OCI-LY1 (cell line): ENCODE results near the gene LSAMP.

Source experiments
- H2AFZ ChIP-seq: fragments of 200-600 bp; sonication (generic), shearing (Covaris generic); 2 replicates; pipeline ENCODE4 v1.6.0; 2014; ENCODE audit warnings: antibody characterized with exemption, mild to moderate bottlenecking, low read length
- H3F3A ChIP-seq: fragments of 200-600 bp; sonication (generic), shearing (Covaris generic); 2 replicates; pipeline ENCODE4 v1.6.0; 2014; ENCODE audit warnings: mild to moderate bottlenecking, antibody characterized with exemption, low read length, moderate library complexity; ENCODE audit not compliant: insufficient read depth
- H3K27ac ChIP-seq: fragments of 200-600 bp; sonication (generic); 2 replicates; pipeline ENCODE4 v1.5.1; 2014; ENCODE audit warnings: low read length, mixed run types, mild to moderate bottlenecking, low read depth; ENCODE audit not compliant: poor library complexity, severe bottlenecking
- H3K27me3 ChIP-seq: fragments of 200-600 bp; sonication (generic); 2 replicates; pipeline ENCODE4 v1.6.0; 2014; ENCODE audit warnings: antibody characterized with exemption, mild to moderate bottlenecking, low read length, moderate library complexity; ENCODE audit not compliant: insufficient read depth
- H3K36me3 ChIP-seq: fragments of 200-600 bp; sonication (generic); 2 replicates; pipeline ENCODE4 v1.6.1; 2014; ENCODE audit warnings: mild to moderate bottlenecking, antibody characterized with exemption, low read length, moderate library complexity, mixed read lengths; ENCODE audit not compliant: insufficient read depth
- H3K4me1 ChIP-seq: fragments of 200-600 bp; sonication (generic); 2 replicates; pipeline ENCODE4 v1.5.1; 2014; ENCODE audit warnings: mild to moderate bottlenecking, low read length, moderate library complexity; ENCODE audit not compliant: insufficient read depth, severe bottlenecking
- H3K4me2 ChIP-seq: fragments of 200-600 bp; sonication (generic), shearing (Covaris generic); 2 replicates; pipeline ENCODE4 v1.6.1; 2014; ENCODE audit warnings: low read length
- H3K4me3 ChIP-seq: fragments of 200-600 bp; sonication (generic); 2 replicates; pipeline ENCODE4 v1.5.1; 2014; ENCODE audit warnings: low read length, low read depth, mild to moderate bottlenecking, mixed read lengths; ENCODE audit not compliant: poor library complexity, severe bottlenecking
- H3K79me2 ChIP-seq: fragments of 200-600 bp; shearing (Covaris generic); 2 replicates; pipeline ENCODE4 v1.6.1; 2016; ENCODE audit warnings: mixed run types, low read length, mixed read lengths; ENCODE audit not compliant: insufficient read depth
- H3K9ac ChIP-seq: fragments of 200-600 bp; sonication (generic), shearing (Covaris generic); 2 replicates; pipeline ENCODE4 v1.6.1; 2014; ENCODE audit warnings: mild to moderate bottlenecking, low read length, mixed read lengths
- H3K9me2 ChIP-seq: fragments of 200-600 bp; sonication (generic), shearing (Covaris generic); 2 replicates; pipeline ENCODE4 v1.6.1; 2014; ENCODE audit warnings: low read depth, mild to moderate bottlenecking, low read length, mixed read lengths
- H3K9me3 ChIP-seq: fragments of 200-600 bp; shearing (Covaris generic); 2 replicates; pipeline ENCODE4 v1.6.1; 2014; ENCODE audit warnings: low read length, mixed read lengths
- H4K20me1 ChIP-seq: fragments of 200-600 bp; sonication (generic), shearing (Covaris generic); 2 replicates; pipeline ENCODE4 v1.6.0; 2016; ENCODE audit warnings: mild to moderate bottlenecking, low read length; ENCODE audit not compliant: insufficient read depth
- EZH2 ChIP-seq: fragments of 200-600 bp; sonication (generic), shearing (Covaris generic); IDR thresholded peaks from 2 replicates; pipeline ENCODE4 v1.8.0; 2017; ENCODE audit warnings: borderline replicate concordance, mixed run types, mild to moderate bottlenecking, antibody characterized with exemption, low read length, moderate library complexity, mixed read lengths
- TF ChIP-seq, protein P1 (sequence below): fragments of 200-600 bp; sonication (generic), shearing (Covaris generic); IDR thresholded peaks from 2 replicates; pipeline ENCODE4 v1.5.1; 2017; ENCODE audit warnings: mild to moderate bottlenecking, antibody characterized with exemption, low read length, moderate library complexity, mixed read lengths

LSAMP gene

DNA sequence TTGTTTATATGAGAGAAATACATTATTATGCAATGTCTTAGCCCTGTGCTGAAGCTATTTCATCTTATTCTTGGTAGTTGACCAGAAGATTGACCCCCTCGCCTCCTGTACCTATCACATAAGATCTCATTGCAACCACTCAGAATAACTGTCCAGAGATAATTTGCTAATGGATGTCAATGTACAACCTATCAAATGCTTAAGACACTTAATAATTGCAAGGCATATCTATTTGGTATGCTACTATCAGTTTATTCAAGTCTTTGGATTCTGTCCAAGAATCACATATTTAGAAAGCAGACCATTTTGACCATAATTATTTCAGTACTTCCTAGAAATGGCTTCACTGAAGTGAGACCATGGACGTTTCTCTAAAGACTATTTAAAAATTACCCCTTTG is 580.4 kb downstream of the LSAMP start:
- H3K4me2 ChIP-seq, result no peak overlapping the region
- no peaks in the 10 kb centered on the region for H3K27me3 ChIP-seq
- TF ChIP-seq, protein P1, sequence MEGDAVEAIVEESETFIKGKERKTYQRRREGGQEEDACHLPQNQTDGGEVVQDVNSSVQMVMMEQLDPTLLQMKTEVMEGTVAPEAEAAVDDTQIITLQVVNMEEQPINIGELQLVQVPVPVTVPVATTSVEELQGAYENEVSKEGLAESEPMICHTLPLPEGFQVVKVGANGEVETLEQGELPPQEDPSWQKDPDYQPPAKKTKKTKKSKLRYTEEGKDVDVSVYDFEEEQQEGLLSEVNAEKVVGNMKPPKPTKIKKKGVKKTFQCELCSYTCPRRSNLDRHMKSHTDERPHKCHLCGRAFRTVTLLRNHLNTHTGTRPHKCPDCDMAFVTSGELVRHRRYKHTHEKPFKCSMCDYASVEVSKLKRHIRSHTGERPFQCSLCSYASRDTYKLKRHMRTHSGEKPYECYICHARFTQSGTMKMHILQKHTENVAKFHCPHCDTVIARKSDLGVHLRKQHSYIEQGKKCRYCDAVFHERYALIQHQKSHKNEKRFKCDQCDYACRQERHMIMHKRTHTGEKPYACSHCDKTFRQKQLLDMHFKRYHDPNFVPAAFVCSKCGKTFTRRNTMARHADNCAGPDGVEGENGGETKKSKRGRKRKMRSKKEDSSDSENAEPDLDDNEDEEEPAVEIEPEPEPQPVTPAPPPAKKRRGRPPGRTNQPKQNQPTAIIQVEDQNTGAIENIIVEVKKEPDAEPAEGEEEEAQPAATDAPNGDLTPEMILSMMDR, result no peak
- TF ChIP-seq EZH2, result no peak
- no peaks in the 10 kb centered on the region for H3K36me3 ChIP-seq
- H3K9me2 ChIP-seq, result no peaks in the 10 kb centered on the region
- no peak overlapping the region for H2AFZ ChIP-seq
- H3K79me2 ChIP-seq, result no peaks in the 10 kb centered on the region
- no peak overlapping the region for H3K4me3 ChIP-seq
- H3K9me3 ChIP-seq, result no peaks in the 10 kb centered on the region
- no peak overlapping the region for H3K9ac ChIP-seq
- H3K27ac ChIP-seq, result no peak overlapping the region
- no peaks in the 10 kb centered on the region for H3F3A ChIP-seq
- H4K20me1 ChIP-seq, result no peaks in the 10 kb centered on the region
- H3K4me1 ChIP-seq, result no peaks in the 10 kb centered on the region

DNA sequence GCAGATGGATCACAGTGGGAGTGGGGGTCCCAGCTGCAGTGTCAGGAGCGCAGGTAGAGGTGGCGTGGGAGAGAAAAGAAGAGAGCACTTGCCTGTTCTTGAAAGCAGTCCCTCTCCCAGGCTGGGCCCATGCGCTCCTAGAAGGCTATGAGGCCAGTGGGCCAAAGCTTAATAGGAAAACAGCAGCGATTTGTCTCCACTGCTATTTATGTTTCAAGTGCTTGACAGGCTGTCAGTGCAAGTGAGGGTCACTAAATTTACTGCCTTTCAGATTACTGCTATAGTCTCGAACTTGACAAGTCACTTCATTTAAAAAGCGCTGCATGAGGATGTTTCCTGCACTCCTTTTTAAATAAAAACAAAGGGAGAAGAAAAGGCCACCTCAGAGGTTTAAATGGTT is 582.4 kb downstream of the LSAMP start:
- Histone ChIP-seq H3K9ac (no peak overlapping the region), H3K27ac (no peak overlapping the region), H3K4me1 (no peaks in the 10 kb centered on the region), H2AFZ (no peak overlapping the region), H3K4me2 (no peak overlapping the region), H4K20me1 (no peaks in the 10 kb centered on the region), H3K27me3 (no peaks in the 10 kb centered on the region), H3K9me3 (no peaks in the 10 kb centered on the region), H3K79me2 (no peaks in the 10 kb centered on the region), H3F3A (no peaks in the 10 kb centered on the region), H3K4me3 (no peak overlapping the region), H3K9me2 (no peaks in the 10 kb centered on the region), H3K36me3 (no peaks in the 10 kb centered on the region)
- no peak for TF ChIP-seq EZH2
- TF ChIP-seq, protein P1, result no peak

DNA sequence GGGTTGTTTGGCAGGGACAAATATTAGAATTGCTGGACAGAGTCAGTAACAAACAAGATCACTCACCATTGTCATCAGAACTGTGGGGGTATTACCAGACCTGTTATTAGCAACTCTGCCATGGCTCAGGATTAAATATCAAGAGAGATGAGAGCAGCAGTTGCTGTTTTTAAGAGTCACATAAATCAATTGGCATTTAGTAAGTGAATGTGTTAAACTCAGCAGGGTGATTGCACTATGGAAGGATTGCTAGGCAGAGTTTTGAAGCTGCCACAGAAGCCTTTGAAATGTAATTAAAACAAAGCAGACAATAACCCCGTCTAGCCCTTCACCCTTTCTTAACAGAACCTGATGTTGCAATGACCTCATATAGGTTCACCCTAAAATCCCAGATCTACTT is 583.2 kb downstream of the LSAMP start:
- Histone ChIP-seq H3K27ac (no peak overlapping the region), H3K9me3 (no peaks in the 10 kb centered on the region)

More for the DNA sequence above, 583.2 kb downstream of the LSAMP start:
- H3K4me1 ChIP-seq, result no peaks in the 10 kb centered on the region
- no peak overlapping the region for H3K4me3 ChIP-seq
- no peak for TF ChIP-seq EZH2
- TF ChIP-seq, protein P1, result no peak
- H4K20me1 ChIP-seq, result no peaks in the 10 kb centered on the region
- H3K9me2 ChIP-seq, result no peaks in the 10 kb centered on the region
- no peaks in the 10 kb centered on the region for H3F3A ChIP-seq
- H3K4me2 ChIP-seq, result no peak overlapping the region
- H3K27me3 ChIP-seq, result no peaks in the 10 kb centered on the region
- no peak overlapping the region for H3K9ac ChIP-seq
- no peaks in the 10 kb centered on the region for H3K36me3 ChIP-seq
- H3K79me2 ChIP-seq, result no peaks in the 10 kb centered on the region
- H2AFZ ChIP-seq, result no peak overlapping the region
